22Rv1 (cell line): ENCODE data around the gene CHIA.

Experiments
- H3K27ac ChIP-seq: fragments of 450-650 bp; 2 replicates; pipeline ENCODE4 v1.5.1; 2017
- ZFX ChIP-seq: fragments of 450-650 bp; IDR thresholded peaks from 2 replicates; pipeline ENCODE4 v1.6.1; 2017; ENCODE audit warnings: antibody characterized with exemption, borderline replicate concordance
- TF ChIP-seq, protein P1 (sequence below): fragments of 450-650 bp; IDR thresholded peaks from 2 replicates; pipeline ENCODE4 v1.5.1; 2017; ENCODE audit warnings: mild to moderate bottlenecking

The CHIA gene

DNA sequence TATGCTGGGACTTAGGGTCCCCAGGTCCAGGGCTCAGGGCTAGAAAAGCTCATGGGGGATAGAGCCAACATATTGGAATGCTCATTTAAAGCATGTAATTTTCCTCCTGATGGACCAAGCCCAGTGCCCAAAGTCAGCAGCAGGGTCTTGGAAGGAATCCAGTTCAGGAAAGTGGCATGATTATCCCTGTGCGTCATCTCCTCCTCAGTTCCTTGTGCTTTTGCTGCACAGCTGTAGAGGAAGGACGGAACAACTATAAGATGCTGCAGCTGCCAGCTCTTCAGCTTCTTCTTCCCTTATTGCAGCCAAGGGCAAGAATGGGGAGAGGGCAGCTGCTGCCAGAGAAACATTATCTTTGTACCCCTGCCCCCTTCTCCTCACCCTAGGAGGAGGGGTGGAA lies 78.5 kb downstream of the CHIA start:
- no peak overlapping the region for H3K27ac ChIP-seq
- TF ChIP-seq, protein P1, sequence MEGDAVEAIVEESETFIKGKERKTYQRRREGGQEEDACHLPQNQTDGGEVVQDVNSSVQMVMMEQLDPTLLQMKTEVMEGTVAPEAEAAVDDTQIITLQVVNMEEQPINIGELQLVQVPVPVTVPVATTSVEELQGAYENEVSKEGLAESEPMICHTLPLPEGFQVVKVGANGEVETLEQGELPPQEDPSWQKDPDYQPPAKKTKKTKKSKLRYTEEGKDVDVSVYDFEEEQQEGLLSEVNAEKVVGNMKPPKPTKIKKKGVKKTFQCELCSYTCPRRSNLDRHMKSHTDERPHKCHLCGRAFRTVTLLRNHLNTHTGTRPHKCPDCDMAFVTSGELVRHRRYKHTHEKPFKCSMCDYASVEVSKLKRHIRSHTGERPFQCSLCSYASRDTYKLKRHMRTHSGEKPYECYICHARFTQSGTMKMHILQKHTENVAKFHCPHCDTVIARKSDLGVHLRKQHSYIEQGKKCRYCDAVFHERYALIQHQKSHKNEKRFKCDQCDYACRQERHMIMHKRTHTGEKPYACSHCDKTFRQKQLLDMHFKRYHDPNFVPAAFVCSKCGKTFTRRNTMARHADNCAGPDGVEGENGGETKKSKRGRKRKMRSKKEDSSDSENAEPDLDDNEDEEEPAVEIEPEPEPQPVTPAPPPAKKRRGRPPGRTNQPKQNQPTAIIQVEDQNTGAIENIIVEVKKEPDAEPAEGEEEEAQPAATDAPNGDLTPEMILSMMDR = no peak
- no peak for TF ChIP-seq ZFX

DNA sequence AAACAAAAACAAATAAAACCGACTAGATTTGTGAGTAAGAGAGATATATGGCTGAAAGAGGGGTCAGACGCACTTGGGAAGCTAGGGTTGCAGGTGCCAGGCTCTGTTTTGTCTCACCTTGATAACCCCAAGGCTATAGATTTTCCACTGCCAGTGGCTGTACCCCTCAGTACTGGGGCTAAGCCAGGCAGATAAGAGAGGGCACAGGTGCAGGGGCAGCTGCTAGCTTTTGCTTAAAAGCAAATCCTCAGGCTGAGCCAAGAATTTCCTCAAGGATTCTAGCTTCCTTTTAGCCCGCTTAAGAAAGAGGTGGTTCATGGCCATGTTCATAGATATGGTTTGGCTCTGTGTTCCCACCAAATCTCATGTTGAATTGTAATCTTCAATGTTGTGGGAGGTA lies 79.0 kb downstream of the CHIA start:
- TF ChIP-seq, protein P1 = no peak
- TF ChIP-seq ZFX = no peak
- no peak overlapping the region for H3K27ac ChIP-seq
